Left kidney (tissue), 2 donors: Measurements from ENCODE around the gene NYNRIN. TPM values are rescaled to one million over a fixed set of nuclear protein-coding genes. Genes with fewer than 3 reads are reported as not detected.

Source experiments
- DNase-seq: peaks from one replicate; pipeline ENCODE4 v3.0.0-alpha.2; 2013
- polyA plus RNA-seq: library from polyadenylated mRNA; unstranded; fragments of 120-200 nt; gene quantifications from one replicate; pipeline ENCODE4 v1.2.1, GENCODE V29; 2013; ENCODE audit not compliant: insufficient read length

NYNRIN gene
- polyA plus RNA-seq, 1 donor = 54.6 TPM

DNA sequence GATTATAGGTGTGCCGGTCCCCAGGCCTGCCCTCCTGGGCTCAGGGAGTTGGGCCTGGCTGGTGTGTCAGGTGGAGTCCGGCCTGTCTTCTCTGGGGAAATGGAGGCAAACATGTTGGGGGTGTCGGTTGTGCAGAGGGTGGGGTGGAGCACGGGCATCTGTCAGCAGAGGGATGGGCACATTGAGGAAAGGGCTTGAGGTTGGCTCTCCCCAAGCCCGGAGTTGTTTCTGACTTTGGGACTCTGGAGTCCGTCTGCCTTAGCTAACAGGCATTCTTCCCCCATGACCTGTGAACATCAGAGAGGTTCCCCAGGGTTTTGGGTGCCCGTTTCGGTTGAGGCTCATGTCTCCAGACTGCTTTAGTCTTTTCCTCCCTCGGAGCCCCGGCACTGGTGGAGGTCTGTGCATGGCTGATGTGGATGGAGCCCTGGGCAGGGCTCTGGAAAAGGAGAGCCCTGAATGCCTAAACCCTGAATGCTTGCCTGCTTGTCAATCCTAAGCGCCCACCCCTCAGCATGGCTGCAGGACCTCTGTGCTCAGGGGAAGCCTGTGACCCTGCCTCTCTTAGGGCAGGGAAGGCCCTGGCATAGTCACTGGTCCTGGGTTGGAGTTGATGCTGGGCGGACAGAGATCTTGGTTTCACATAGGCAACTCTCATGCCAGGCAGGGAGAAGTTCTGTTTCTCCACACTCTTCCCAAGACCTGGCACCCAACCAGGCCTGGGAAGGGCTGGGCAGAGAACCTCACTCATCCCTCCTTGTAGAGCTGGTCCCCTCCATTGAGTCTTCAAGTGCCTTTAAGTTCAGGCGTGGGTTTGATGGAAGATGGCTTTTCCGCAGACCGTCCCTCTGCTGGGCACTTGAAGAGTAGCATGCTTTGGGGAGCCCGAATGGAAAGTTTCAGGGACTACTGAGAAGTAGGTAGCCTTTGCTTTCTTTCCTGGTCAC is 12.9 kb downstream of the NYNRIN start:
- no peak for DNase-seq

DNA sequence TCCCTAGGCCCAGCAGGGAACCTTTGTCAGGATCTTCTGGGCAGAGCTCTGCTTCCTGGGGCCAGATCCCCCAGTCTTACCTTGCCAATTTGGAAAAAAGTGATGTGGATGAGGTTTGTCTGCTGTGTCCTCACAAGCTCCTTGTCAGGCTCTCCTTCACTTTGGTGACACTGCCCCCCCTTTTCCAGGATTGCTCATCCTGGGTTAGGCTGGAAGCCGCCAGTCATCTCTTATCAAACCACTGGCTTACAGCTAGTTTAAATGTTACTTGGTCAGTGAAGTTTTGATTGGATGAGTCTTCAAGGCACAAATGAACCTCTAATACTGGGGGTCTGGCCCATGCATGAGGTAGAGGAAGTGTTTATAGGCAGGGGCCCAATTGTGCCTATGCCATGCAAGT is 15.3 kb downstream of the NYNRIN start:
- no peak for DNase-seq

GRCh38 chr14:24414732-24415420 is 16.1 kb downstream of the NYNRIN start:
- no peak for DNase-seq

DNA sequence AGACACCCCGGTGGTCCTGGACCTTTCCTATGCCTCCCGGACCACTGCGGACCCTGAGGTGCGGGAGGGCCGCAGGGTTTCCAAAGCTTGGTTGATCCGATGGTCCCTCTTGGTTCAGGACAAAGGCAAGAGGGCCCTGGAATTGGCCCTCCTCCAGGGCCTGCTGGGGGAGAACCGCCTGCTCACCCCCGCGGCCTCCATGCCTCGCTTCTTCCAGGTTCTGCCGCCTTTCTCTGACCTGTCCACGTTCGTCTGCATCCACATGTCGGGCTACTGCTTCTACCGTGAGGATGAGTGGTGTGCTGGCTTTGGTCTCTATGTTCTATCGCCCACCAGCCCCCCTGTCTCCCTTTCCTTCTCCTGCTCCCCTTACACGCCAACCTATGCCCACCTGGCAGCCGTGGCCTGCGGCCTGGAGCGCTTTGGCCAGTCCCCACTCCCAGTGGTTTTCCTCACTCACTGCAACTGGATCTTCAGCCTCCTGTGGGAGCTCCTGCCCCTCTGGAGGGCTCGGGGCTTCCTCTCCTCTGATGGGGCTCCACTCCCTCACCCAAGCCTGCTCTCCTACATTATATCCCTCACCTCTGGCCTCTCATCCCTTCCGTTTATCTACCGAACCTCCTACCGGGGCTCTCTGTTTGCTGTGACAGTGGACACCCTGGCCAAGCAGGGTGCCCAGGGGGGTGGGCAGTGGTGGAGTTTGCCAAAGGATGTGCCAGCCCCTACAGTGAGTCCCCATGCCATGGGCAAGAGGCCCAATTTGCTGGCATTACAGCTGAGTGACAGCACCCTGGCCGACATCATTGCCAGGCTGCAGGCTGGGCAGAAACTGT is 16.8 kb downstream of the NYNRIN start:
- no peak for DNase-seq

DNA sequence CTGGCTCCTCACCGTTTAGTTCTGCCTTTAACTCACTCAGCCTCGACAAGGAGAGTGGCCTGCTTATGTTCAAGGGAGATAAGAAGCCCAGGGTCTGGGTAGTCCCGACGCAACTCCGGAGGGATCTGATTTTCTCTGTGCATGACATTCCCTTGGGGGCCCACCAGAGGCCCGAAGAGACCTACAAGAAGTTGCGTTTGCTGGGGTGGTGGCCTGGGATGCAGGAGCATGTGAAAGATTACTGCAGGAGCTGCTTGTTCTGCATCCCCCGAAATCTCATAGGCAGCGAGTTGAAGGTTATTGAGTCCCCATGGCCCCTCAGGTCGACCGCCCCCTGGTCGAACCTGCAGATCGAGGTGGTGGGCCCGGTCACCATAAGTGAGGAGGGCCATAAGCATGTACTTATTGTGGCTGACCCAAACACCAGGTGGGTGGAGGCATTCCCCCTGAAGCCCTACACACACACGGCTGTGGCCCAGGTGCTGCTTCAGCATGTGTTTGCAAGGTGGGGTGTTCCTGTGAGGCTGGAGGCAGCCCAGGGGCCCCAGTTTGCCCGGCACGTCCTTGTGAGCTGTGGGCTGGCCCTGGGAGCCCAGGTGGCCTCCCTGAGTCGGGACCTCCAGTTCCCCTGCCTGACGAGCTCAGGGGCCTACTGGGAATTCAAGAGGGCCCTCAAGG is 17.6 kb downstream of the NYNRIN start:
- DNase-seq = no peak

- DNase-seq = no peak
These were observed 18.3 kb downstream of the NYNRIN start for GRCh38 chr14:24416932-24417619.

GRCh38 chr14:24417832-24418491 is 19.2 kb downstream of the NYNRIN start:
- DNase-seq = no peak

DNA sequence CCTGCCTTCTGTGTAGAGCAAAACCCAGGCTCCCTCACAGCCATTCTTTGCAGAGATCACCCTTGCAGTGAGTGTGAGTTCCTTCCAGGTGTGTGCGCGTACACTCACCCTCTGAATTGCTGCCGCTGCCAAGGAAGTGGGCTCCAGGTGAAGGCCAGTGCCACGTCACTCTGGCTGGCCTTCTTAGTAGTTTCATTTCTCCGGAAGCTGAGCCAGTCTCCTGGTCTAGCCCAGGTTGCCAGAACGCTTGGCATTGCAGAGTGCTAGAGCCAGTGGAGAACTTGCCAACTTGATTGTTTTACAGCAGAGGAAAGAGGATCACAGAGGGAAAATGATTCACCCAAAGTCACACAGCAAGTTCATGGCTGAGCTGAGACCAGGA is 19.7 kb downstream of the NYNRIN start:
- DNase-seq = no peak

DNA sequence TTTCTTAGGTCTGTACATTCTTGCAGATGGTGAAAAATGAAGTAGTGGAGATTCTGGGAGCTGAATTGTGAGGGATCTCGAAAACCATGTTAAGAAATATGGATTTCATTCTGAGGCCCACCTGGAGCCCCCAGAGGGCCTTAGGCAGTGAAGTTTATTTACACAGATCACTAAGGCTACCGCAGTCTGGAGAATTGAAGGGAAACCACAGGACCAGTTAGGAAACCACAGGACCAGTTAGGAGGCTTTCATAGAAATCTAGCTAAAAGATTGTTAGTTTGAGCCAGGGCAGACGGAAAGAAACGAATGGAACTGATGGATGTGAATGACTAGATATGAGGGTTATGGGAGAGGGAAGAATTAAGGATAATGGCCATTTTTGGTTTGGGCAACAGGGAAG is 23.5 kb downstream of the NYNRIN start:
- no peak for DNase-seq

DNA sequence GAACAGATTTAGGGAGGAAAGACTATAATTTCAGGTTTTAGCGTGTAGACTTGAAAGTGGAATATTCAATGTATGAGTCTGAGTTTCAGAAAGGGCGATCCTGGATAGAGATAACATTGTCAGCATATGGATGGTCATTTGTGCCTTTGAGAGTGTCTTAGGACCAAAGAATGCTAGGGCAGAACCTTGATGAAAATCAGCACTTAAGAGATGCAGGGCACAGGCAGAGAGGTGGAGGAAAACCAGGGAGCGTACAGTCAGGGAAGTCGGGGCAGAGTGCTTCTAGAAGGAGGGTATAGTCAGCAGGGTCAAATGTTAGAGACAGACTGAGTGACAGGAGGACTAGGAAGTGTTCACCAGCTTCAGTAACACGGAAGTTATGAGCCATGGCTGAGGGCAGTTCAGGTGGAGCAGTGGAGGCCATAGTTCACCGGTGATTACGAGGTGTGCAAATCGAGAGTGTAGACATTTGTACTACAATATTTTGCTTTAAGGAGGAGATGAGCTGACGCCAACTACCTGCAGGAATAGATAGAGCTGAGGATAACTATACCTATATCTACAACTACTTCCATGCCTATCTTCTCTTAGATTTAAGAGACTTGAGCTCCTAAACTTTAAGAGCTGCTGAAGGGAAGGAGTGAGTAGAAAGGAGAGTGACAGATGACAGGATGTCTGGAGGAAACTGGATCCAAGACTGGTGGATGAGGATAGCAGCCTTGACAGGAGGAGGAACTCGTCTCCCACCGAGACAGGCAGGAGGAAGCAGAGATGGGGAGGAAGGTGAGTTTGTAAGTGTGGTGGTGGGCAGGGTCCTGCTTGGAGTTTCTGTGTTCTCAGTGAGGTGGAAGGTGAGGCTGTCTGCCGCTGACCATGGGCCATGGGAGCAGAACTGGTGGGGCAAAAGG is 24.1 kb downstream of the NYNRIN start:
- DNase-seq = no peak

DNA sequence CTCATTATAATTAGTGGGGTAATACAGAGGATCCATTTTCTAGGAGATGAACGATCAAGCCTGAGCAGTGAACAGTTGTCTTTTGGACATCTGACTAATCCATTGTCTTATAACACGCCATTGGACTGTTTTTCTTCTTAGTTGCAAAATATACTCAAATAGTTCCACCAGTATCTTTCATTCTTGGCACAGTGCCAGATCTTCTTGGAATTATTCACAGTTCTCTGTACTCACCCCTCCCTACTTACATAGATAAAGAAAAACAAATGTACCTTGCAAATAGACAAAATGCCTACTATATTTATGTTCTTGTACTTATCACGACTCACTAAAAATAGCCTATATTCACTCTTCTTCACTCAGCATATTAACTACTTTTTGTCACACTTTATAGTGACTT is 26.9 kb downstream of the NYNRIN start:
- no peak for DNase-seq

GRCh38 chr14:24426150-24426911 is 27.5 kb downstream of the NYNRIN start:
- no peak for DNase-seq

DNA sequence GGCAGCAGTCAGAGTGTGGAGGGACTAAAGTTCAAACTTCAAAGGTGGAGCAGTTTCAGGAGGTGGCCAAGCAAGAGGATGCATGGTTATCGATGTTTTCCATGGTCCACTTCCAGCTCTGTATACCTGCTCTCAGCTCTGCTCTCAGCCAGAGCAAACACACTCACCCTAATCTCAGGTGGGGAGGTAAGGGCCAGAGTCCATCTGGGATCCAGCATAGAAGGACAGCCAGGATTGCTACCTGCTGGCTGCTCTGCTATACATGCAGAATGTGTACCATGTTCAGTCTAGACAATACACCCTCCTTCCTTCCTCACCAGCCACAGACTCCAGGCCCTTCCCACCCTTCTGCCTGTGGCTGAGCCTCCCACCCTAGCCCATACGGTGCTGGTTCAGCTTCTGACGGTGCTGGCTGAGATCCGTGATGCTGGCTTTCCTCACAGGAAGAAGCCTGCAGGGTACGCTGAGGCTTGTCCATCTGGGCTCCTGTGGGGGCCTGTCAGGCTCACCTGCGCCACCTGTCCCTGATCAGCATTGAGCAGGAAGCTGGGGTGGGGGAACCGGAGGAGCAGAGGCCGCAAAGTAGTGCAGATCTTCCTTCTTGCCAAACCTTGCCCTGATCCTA is 28.2 kb downstream of the NYNRIN start:
- DNase-seq = no peak

DNA sequence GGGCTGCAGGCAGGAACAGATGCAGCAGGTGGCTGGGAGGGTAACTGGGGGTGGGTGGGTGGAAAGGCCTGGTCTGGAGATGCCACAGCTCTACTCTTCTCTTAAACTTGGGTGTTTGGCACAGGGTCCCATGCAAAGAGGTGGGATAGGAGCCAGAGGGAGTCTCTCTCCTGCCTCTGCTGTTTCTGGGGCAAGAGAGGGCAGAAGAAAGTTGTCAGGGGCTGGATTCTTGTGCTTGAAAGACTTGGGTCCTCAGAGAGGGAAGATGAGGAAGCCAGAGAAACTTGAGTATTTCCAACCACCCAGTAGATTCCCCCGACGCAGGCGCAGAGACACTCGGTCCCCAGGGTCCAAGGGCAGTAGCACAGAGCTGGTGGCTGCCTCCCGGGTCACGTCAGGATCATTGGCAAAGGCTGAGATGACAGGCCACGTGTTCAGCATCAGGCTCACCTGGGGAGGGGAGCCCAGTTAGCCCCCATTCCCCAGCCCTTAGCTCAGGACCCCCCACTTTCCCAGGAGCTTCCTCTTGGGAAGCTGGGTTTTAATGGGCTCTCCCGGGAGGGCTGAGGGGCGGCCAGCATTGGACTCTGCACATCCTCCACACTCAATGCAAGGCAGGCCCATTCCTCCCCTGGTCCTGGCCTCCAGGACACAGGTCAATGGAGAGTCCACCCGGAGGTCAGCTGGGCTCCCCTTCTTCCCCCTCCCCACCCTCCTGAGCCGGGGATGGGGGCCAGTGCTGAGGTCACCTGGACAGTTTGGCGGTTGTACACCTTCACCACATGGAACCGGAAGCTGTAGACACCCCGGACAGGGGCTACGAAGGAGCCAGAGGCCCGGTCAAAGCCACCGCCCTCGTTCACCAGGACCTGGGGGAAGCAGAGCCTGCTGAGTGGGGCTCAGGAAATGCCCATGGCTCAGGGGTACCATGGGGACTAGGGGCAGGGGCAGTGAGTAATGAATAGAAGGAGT is 29.0 kb downstream of the NYNRIN start:
- no peak for DNase-seq

- no peak for DNase-seq
These were observed 30.0 kb downstream of the NYNRIN start for GRCh38 chr14:24428628-24429394.
